EL (cell line): ENCODE data around the gene DNMT3A.
"Not testable (repeated sequence)": the region's sequence is repeated elsewhere in the genome, so short reads cannot be mapped to it uniquely, and the experiment has no call there.

ENCODE experiments used
- DNase-seq: peaks from one replicate; pipeline ENCODE4 v3.0.0-alpha.2; 2016

Gene DNMT3A

GRCh38 chr2:25280051-25280687, 61.6 kb downstream of the DNMT3A start:
- DNase-seq: no peak

DNA sequence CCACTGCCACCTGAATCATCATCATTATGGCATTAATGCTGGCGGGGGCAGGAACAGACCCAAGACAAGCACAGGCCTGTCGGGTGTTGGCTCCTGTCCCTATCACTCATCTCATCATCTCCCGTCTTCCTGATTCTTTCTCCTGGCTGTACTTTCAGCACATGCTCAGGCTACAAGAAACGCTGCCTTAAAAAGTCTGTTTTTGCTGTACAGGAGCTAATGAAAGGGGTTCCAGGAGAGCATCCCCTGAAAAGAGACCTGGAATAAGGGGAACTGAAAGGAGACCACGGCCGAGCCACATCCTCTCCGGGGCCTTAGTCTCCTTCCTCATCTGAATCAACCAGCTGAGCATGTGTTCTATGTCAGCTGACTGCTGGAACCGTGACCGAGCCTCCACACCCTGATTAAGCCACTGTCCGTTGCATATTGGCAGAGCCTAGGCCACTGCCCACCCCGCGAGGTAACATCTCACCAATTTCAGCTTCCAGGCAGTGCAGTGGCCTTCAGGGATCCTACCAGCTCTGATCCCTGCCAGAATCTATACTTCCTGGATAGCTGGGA, 62.6 kb downstream of the DNMT3A start:
- no peak for DNase-seq

GRCh38 chr2:25276569-25277465, 64.9 kb downstream of the DNMT3A start:
- DNase-seq: peak; percentile 28

- no peak for DNase-seq
These were observed 66.2 kb downstream of the DNMT3A start for GRCh38 chr2:25275575-25275965.

- peak; percentile 12 for DNase-seq
These were observed 66.7 kb downstream of the DNMT3A start for GRCh38 chr2:25274868-25275574.

DNA sequence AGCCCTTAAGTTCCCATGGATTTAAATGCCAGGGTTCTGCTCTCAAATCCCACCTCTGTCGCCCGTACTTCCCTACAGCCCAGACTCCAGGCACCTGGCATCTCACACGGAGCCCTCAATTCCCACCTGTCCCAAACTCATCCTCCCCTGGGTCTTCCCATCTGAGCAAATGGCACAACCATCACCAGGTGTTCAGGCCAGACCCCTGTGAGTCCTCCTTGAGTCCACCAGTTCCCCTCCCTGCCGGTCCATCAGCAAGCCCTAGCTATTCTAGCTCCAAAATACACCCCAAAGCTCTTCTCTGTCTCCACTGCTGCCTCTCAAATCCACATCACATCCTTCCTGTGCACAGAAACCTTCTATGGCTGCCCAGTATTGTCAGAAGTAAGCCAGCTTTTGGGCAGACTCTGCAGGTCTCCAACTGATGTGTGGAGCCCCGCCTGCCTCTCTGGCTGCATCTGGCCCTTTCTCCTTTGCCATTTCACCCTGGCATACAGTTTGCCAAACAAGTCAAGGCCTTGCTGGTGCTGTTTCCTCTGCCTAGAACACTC, 67.7 kb downstream of the DNMT3A start:
- no peak for DNase-seq

- DNase-seq: not testable (repeated sequence)
These were observed 69.0 kb downstream of the DNMT3A start for GRCh38 chr2:25272705-25273104.

DNA sequence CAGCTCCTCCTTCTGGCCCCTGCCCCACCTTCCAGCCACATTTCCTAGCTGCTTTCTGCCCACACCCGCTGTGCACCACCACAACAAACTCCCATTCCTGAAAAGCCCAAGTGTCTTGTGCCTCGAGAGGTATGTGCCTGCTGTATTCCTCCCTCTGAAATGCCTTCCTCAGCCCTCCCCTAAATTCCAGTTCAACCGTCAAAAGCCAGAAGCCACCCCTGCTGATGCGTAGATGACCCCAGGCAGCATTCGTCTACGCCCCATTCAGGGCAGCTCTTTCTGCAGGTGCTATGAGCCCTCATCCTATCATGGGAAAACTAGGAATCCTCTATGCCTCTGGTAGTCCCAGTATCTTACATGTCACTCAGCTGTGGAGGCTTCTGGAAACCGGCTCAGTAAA, 71.7 kb downstream of the DNMT3A start:
- DNase-seq: no peak

DNA sequence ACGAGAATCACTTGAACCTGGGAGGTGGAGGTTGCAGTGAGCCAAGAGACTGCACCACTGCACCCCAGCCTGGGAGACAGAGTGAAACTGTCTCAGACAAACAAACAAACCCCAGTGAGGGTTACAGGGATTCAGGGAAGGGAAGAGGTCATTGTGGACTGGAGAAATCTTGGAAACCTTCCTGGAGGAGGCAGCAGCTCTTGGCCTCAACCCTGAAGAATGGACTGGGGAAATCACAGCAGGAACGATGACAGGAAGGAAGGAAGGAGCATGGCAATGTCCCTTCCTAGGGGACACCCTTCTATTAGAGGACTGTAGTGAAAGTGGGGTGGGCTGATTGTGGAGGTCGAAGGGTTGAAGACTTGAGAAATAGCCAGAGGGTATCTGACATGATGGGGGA, 72.5 kb downstream of the DNMT3A start:
- no peak for DNase-seq

DNA sequence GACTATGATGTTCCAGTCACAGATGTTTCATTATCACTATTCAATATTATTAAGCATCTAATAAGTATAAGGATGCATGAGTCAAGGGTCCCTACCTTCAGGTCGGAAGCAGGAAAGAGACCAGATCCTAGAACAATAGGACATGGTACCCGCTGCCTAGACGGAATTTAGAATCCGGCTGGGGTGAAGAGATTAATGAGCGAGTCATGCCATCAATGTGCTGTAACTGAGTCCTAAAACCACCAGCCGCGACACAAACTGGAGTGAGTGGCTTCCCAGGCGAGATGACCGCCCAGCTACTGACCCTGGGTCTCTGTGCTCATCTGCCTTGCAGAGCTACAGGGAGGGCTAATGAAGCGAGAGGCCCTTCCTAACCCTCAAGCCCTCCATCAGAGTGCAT, 73.6 kb downstream of the DNMT3A start:
- DNase-seq: no peak

- DNase-seq: no peak
These were observed 75.3 kb downstream of the DNMT3A start for GRCh38 chr2:25266399-25266798.

DNA sequence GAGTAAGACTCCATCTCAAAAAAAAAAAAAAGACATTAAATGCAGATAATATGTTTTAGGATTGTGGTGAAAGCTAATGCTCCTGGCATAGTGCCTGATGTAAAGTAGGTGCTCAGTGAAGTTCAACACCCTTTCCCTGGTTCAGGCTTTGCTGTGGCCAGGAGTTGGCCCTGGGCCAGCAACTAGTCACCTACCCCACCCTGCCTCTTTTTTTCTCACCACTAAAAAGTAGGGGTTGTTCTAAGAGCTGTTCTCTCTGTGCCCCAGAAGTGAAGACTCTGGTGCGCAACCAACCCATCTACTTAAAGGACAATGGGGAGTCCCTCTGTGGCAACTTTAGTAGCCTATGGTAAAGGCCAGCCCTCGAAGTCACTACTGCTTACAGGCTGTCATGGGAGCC, 75.9 kb downstream of the DNMT3A start:
- DNase-seq: no peak

DNA sequence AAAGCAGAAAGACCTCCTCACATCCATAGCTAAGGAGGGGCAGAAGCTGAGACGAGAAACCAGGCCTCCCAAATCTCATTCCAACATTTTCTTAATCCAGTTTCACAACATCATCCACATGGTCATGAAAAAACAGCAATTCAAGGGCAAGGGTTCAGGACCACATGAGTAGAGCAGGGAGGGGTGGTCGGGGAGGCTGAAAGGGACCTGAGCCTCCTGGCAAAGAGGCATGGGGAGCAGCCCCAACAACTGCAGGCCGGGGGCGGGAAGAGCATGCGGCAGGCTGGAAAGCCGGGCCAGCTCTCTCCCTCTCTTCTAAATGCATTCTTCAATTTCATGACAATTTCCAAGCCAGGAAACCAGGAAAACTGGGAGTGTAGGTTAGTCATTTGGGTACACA, 76.7 kb downstream of the DNMT3A start:
- no peak for DNase-seq

- DNase-seq: no peak
These were observed 79.4 kb downstream of the DNMT3A start for GRCh38 chr2:25262288-25262687.

- no peak for DNase-seq
These were observed 82.0 kb downstream of the DNMT3A start for GRCh38 chr2:25259737-25260124.

- no peak for DNase-seq
These were observed 82.6 kb downstream of the DNMT3A start for GRCh38 chr2:25258847-25259736.

DNA sequence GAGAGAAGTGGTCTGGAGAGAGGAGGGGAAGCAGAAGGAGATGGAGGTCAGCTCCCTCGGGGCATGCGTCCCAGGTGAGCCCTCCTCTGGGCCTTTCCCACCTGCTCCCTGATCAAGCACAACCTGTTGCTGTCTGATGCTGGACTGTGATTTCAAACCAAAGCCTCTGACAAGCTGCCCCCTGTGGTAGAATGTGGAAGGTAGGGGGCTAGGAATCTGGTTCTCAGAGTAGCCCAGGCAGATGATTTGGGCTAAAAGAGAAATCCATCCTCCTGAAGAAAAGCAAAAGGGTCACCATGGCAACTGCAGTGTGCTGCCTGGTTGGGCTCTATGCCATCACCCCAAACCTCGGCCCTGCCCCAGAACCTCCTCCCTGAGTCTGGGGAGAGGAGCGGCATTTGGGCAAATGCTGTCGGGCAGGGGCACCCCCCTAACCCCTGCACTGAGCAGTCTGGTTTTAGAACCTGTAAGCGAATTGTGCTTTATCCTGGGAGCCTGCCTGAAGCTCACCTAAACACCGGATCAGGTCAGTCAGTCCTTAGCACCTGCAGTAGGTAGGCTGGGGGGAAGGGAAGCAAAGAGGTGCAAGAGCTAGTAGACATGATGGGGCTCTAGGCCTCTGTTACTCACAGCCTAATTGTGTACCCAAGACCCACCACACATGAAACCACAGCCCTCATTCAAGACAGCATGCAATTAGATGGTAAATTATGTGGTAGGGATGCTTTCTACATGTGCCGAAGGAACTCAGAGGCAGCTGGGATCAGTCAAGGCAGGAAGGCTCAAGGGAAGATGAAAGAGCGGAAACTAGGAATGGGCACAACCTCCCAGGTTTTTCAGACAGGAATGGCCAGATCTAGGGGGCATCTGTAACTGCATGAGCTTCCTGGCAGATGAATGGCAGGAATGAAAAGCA, 83.5 kb downstream of the DNMT3A start:
- no peak for DNase-seq

GRCh38 chr2:25257032-25257552, 84.6 kb downstream of the DNMT3A start:
- no peak for DNase-seq

DNA sequence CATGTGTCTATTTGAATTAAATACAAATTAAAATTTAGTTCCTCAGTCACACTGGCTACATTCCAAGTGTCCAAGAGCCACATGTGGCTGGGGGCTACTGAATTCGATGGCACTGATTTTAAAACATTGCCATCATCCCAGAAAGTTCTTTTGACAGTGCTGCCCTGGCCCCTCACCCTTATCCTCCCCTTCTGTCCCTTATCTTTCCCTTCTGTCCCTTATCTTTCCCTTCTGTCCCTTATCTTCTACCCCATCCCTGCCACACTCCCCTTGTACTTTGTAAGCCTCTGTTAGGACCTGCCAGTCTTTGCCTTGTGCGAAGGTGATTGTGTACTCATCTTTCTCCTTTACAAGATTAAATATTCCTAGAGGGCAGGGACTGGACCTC, 85.2 kb downstream of the DNMT3A start:
- DNase-seq: no peak

DNA sequence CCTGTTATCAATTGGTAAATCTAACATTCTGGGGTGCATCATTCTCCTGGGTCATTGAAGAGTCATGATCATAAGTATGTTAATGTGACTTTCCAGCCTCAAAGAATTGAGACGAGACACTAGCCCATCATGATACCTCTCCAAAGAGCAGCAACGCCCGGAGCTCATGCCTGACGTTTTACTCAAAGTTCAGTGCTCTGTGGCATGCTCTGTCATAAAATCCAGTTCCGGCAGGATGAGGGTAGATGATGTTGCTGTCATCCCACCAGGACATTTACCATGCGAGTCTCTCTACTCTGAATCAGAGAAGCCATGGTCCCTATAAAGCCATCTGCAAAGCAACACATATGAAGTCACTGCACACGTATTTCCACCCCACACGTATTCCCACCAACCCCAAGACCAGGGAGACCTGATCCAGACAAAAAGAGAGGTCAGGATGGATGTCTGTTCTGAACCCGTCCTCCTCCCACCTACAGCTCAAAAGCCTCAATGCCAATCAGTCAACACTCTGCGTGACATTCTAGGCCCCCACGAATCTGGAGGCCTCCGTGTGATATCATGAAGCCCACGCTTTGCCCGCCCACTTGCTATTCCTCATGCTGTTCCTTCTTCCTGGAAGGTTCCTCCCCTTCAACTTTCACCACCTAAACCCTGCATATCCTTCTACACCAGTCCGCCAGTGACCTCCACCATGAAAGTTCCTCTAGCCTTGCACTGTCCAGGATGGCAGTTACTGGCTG, 85.8 kb downstream of the DNMT3A start:
- no peak for DNase-seq
